DOHH2 (cell line): ENCODE results near the gene DHRS2.

Experiments
- H3F3A ChIP-seq: fragments of 200-600 bp; sonication (generic), shearing (Covaris generic); 2 replicates; pipeline ENCODE4 v1.6.0; 2016; ENCODE audit warnings: antibody characterized with exemption, mild to moderate bottlenecking; ENCODE audit not compliant: control insufficient read depth, insufficient read depth
- H3K27ac ChIP-seq: fragments of 200-600 bp; sonication (generic); 2 replicates; pipeline ENCODE4 v1.5.1; 2014; ENCODE audit warnings: low read depth, mild to moderate bottlenecking, low read length, moderate library complexity
- H3K27me3 ChIP-seq: fragments of 200-600 bp; sonication (generic); 2 replicates; pipeline ENCODE4 v1.6.1; 2014; ENCODE audit warnings: mild to moderate bottlenecking, low read length, mixed read lengths; ENCODE audit not compliant: control insufficient read depth
- H3K36me3 ChIP-seq: fragments of 200-600 bp; sonication (generic); 2 replicates; pipeline ENCODE4 v1.6.1; 2014; ENCODE audit warnings: mild to moderate bottlenecking, low read length, moderate library complexity, mixed read lengths; ENCODE audit not compliant: control insufficient read depth
- H3K4me1 ChIP-seq: fragments of 200-600 bp; sonication (generic); 2 replicates; pipeline ENCODE4 v1.6.1; 2014; ENCODE audit warnings: mild to moderate bottlenecking, low read length, mixed read lengths; ENCODE audit not compliant: control insufficient read depth
- H3K4me2 ChIP-seq: fragments of 200-600 bp; sonication (generic); 2 replicates; pipeline ENCODE4 v1.6.0; 2014; ENCODE audit warnings: mild to moderate bottlenecking, low read length, moderate library complexity
- H3K4me3 ChIP-seq: fragments of 200-600 bp; sonication (generic); 2 replicates; pipeline ENCODE4 v1.5.1; 2014; ENCODE audit warnings: mild to moderate bottlenecking, low read length, mixed read lengths
- H3K79me2 ChIP-seq: fragments of 200-600 bp; sonication (generic); 2 replicates; pipeline ENCODE4 v1.6.1; 2014; ENCODE audit warnings: mild to moderate bottlenecking, low read length, mixed read lengths; ENCODE audit not compliant: control insufficient read depth
- H3K9me2 ChIP-seq: fragments of 200-600 bp; sonication (generic); replicated peaks from 2 replicates; pipeline ENCODE4 v1.6.1; 2014; ENCODE audit warnings: mild to moderate bottlenecking, low read length, mixed read lengths; ENCODE audit not compliant: control insufficient read depth
- H3K9me3 ChIP-seq: fragments of 200-600 bp; sonication (generic); 2 replicates; pipeline ENCODE4 v1.6.1; 2014; ENCODE audit warnings: antibody characterized with exemption, low read length, mixed read lengths; ENCODE audit not compliant: control insufficient read depth, insufficient read depth
- H4K20me1 ChIP-seq: fragments of 200-600 bp; sonication (generic); 2 replicates; pipeline ENCODE4 v1.6.0; 2014; ENCODE audit warnings: low read depth, mild to moderate bottlenecking, antibody characterized with exemption, low read length, moderate library complexity; ENCODE audit not compliant: control insufficient read depth, insufficient read depth
- CTCF ChIP-seq: fragments of 200-600 bp; sonication (generic); IDR thresholded peaks from one replicate; pipeline ENCODE4 v1.5.1; 2014; ENCODE audit warnings: antibody characterized with exemption, mild to moderate bottlenecking, low read depth, low read length; ENCODE audit not compliant: poor library complexity, severe bottlenecking
- EZH2phosphoT487 ChIP-seq: fragments of 200-600 bp; sonication (generic); IDR thresholded peaks from 2 replicates; pipeline ENCODE4 v1.6.1; 2017; ENCODE audit warnings: borderline replicate concordance, mild to moderate bottlenecking, antibody characterized with exemption, low read length, moderate library complexity, mixed read lengths

The DHRS2 gene

GRCh38 chr14:23610090-23610814 lies 25.9 kb upstream of the DHRS2 start:
- Histone ChIP-seq H3K4me1 (no peaks in the 10 kb centered on the region), H3K27ac (no peak overlapping the region), H3K9me2 (no peaks in the 10 kb centered on the region), H4K20me1 (no peaks in the 10 kb centered on the region), H3K4me3 (no peak overlapping the region), H3F3A (no peaks in the 10 kb centered on the region), H3K9me3 (no peaks in the 10 kb centered on the region), H3K79me2 (no peaks in the 10 kb centered on the region), H3K36me3 (no peaks in the 10 kb centered on the region), H3K27me3 (peaks cover 7% of the 10 kb centered on the region; the same call in 1 of the 2 replicates), H3K4me2 (no peak overlapping the region)
- TF ChIP-seq CTCF (no peak), EZH2phosphoT487 (no peak)

- H3K27me3 ChIP-seq: peaks cover 7% of the 10 kb centered on the region; the same call in 1 of the 2 replicates
- H4K20me1 ChIP-seq: no peaks in the 10 kb centered on the region
- no peak overlapping the region for H3K27ac ChIP-seq
- no peaks in the 10 kb centered on the region for H3K9me3 ChIP-seq
- H3K4me3 ChIP-seq: no peak overlapping the region
- no peaks in the 10 kb centered on the region for H3F3A ChIP-seq
- H3K9me2 ChIP-seq: no peaks in the 10 kb centered on the region
- TF ChIP-seq EZH2phosphoT487 (no peak), CTCF (no peak)
- H3K4me2 ChIP-seq: no peak overlapping the region
- H3K4me1 ChIP-seq: no peaks in the 10 kb centered on the region
- H3K36me3 ChIP-seq: no peaks in the 10 kb centered on the region
- H3K79me2 ChIP-seq: no peaks in the 10 kb centered on the region
Observed at GRCh38 chr14:23610815-23611289, 25.3 kb upstream of the DHRS2 start.

GRCh38 chr14:23612354-23612732 lies 23.8 kb upstream of the DHRS2 start:
- H3K4me3 ChIP-seq: no peak overlapping the region
- H3K79me2 ChIP-seq: no peaks in the 10 kb centered on the region
- H3K27me3 ChIP-seq: peaks cover 7% of the 10 kb centered on the region; the same call in 1 of the 2 replicates
- H3K4me1 ChIP-seq: no peaks in the 10 kb centered on the region
- no peak overlapping the region for H3K4me2 ChIP-seq
- H3K36me3 ChIP-seq: no peaks in the 10 kb centered on the region
- no peaks in the 10 kb centered on the region for H3K9me2 ChIP-seq
- no peaks in the 10 kb centered on the region for H3K9me3 ChIP-seq
- H4K20me1 ChIP-seq: no peaks in the 10 kb centered on the region
- H3F3A ChIP-seq: no peaks in the 10 kb centered on the region
- no peak overlapping the region for H3K27ac ChIP-seq
- TF ChIP-seq CTCF: no peak
- no peak for TF ChIP-seq EZH2phosphoT487
